H1 (cell line): Measurements from ENCODE around the gene CACNA2D4. TPM values are rescaled to one million over a fixed set of nuclear protein-coding genes. Genes with fewer than 3 reads are reported as not detected.

Experiments
- CEBPB ChIP-seq: IDR thresholded peaks from 2 replicates; pipeline ENCODE4 v1.6.1; 2012; ENCODE audit warnings: low read depth, low read length
- CTBP2 ChIP-seq: IDR thresholded peaks from 2 replicates; pipeline ENCODE4 v1.7.0; 2011; ENCODE audit warnings: borderline replicate concordance, mild to moderate bottlenecking, moderate library complexity, mixed read lengths, low read length; ENCODE audit not compliant: insufficient read depth, insufficient read length
- EZH2 ChIP-seq: fragments of 200-600 bp; sonication (generic); IDR thresholded peaks from 2 replicates; pipeline ENCODE4 v1.7.1; 2012; ENCODE audit warnings: low read depth, mild to moderate bottlenecking, moderate library complexity, low read length, inconsistent platforms; ENCODE audit not compliant: severe bottlenecking
- MAX ChIP-seq: IDR thresholded peaks from 2 replicates; pipeline ENCODE4 v1.6.1; 2012; ENCODE audit warnings: inconsistent platforms
- NANOG ChIP-seq: IDR thresholded peaks from 2 replicates; pipeline ENCODE4 v1.6.1; 2011; ENCODE audit warnings: low read length, low read depth, mild to moderate bottlenecking, inconsistent platforms; ENCODE audit not compliant: insufficient read depth, poor library complexity, severe bottlenecking
- SIX5 ChIP-seq: IDR thresholded peaks from 2 replicates; pipeline ENCODE4 v1.6.1; 2011; ENCODE audit warnings: mild to moderate bottlenecking, low read depth, low read length
- polyA plus RNA-seq, 7 experiments: library from polyadenylated mRNA; depleted of rRNA in 3 of 7; stranded (reverse) in 5 of 7; unstranded in 2 of 7; fragments of >200 nt in 5 of 7; fragments of 200-250 nt in 2 of 7; gene quantifications; 1 replicate in 5 of 7; 2 replicates in 1 of 7; 4 replicates in 1 of 7; pipeline versions ENCODE4 v1.2.1 to v1.2.3, GENCODE V29; 2011 to 2013; ENCODE audit warnings: missing spikeins in 2 of 7, mixed read lengths in 2 of 7
- total RNA-seq: library from RNA; stranded (reverse); fragmentation: NEBNext Ultra II Directional; extraction: Animal tissue kit (Norgen Biotek cat#: 25700); gene quantifications from 2 replicates; pipeline ENCODE4 v1.2.1, GENCODE V29; 2021

The CACNA2D4 gene
- total and polyA plus RNA-seq, 2 of the 8 experiments (the other 6 are each of a cell fraction or from before 2014, with no cell fraction given), result 0.44 to 0.88 TPM

GRCh38 chr12:1881936-1882335 is 36.5 kb downstream of the CACNA2D4 start (continued):
- TF ChIP-seq MAX, result no peak
- TF ChIP-seq SIX5, result no peak
- no peak for TF ChIP-seq CEBPB
- no peak for TF ChIP-seq NANOG
- no peak for TF ChIP-seq EZH2
- no peak for TF ChIP-seq CTBP2
